Endothelial cell of umbilical vein (primary cell): ENCODE measurements around the gene PHACTR2. TPM values are rescaled to one million over a fixed set of nuclear protein-coding genes. Genes with fewer than 3 reads are reported as not detected.
A peak's percentile ranks its signal among the peaks of the same experiment; 100 is the strongest.

Experiments
- BruUV-seq: library from RNA; stranded (reverse); fragments of 400-500 nt; replicated peaks from 2 replicates; lab custom pipeline; 2021; lab: Mats Ljungman, UMichigan
- CTCF ChIA-PET: fragments of 300-600, 350-600 bp; sonication (Branson Sonifier 250); formaldehyde crosslinking; loops from one replicate; lab custom pipeline; 2021; ENCODE audit warnings: antibody characterized with exemption, inconsistent platforms; lab: Charles Lee
- POLR2A ChIA-PET: fragments of 300-600, 350-600 bp; sonication (Branson Sonifier 250); formaldehyde crosslinking; loops from one replicate; lab custom pipeline; 2021; ENCODE audit warnings: antibody characterized with exemption, inconsistent platforms; lab: Charles Lee
- DNase-seq: peaks from one replicate; pipeline ENCODE4 v3.0.0-alpha.2; 2011; ENCODE audit warnings: low read depth, low spot score
- FAIRE-seq: peaks from 2 replicates; lab custom pipeline; 2011; peaks lifted over from hg19 to GRCh38; lab: Jason Lieb, UNC
- H2AFZ ChIP-seq: 2 replicates; pipeline ENCODE4 v1.6.0; 2012; ENCODE audit warnings: low read depth, low read length, control low read depth, inconsistent platforms
- H3K27ac ChIP-seq: 2 replicates; pipeline ENCODE4 v1.5.1; 2011; ENCODE audit warnings: low read depth, mild to moderate bottlenecking, control low read depth, low read length, moderate library complexity; ENCODE audit not compliant: insufficient read depth
- H3K27me3 ChIP-seq, 2 experiments: 2 replicates each; pipeline versions ENCODE4 v1.6.0 to v1.6.1; 2011; ENCODE audit warnings: low read length in 2 of 2, mixed read lengths in 1 of 2; ENCODE audit not compliant: control insufficient read depth in 2 of 2, insufficient read depth in 2 of 2
- H3K36me3 ChIP-seq, 2 experiments: 2 replicates in 1 of 2; 3 replicates in 1 of 2; pipeline ENCODE4 v1.5.1; 2011; ENCODE audit warnings: low read length in 2 of 2, mild to moderate bottlenecking in 1 of 2, moderate library complexity in 1 of 2; ENCODE audit not compliant: control insufficient read depth in 2 of 2, insufficient read depth in 2 of 2; ENCODE audit errors: extremely low read depth in 1 of 2
- H3K4me1 ChIP-seq: 3 replicates; pipeline ENCODE4 v1.5.1; 2011; ENCODE audit warnings: mild to moderate bottlenecking, low read length; ENCODE audit not compliant: control insufficient read depth, insufficient read depth; ENCODE audit errors: extremely low read depth
- H3K4me2 ChIP-seq: 2 replicates; pipeline ENCODE4 v1.6.1; 2011; ENCODE audit warnings: low read length, control low read depth, mixed read lengths; ENCODE audit not compliant: insufficient read depth
- H3K4me3 ChIP-seq, 3 experiments: fragments of 200-600 bp in 1 of 3; sonication (generic), shearing (Covaris generic) in 1 of 3; replicated peaks in 1 of 3; 2 replicates each; pipeline ENCODE4 v1.5.1; 2011 to 2016; ENCODE audit warnings: control low read depth in 3 of 3, low read length in 3 of 3, mild to moderate bottlenecking in 2 of 3, inconsistent platforms in 1 of 3, low read depth in 1 of 3, moderate library complexity in 1 of 3; ENCODE audit not compliant: insufficient read depth in 1 of 3
- H3K79me2 ChIP-seq: 2 replicates; pipeline ENCODE4 v1.6.0; 2012; ENCODE audit warnings: low read length, inconsistent platforms; ENCODE audit not compliant: control insufficient read depth, insufficient read depth
- H3K9ac ChIP-seq: replicated peaks from 2 replicates; pipeline ENCODE3; 2011; ENCODE audit warnings: low read length, control low read depth; ENCODE audit not compliant: insufficient read depth; ENCODE audit errors: extremely low read depth
- H3K9me1 ChIP-seq: replicated peaks from 3 replicates; pipeline ENCODE4 v1.6.0; 2011; ENCODE audit warnings: mild to moderate bottlenecking, low read length; ENCODE audit not compliant: control insufficient read depth, insufficient read depth; ENCODE audit errors: extremely low read depth
- H3K9me3 ChIP-seq: replicated peaks from 2 replicates; pipeline ENCODE4 v1.5.1; 2012; ENCODE audit warnings: low read length, inconsistent platforms; ENCODE audit not compliant: control insufficient read depth, insufficient read depth
- H4K20me1 ChIP-seq: replicated peaks from 2 replicates; pipeline ENCODE3; 2011; ENCODE audit warnings: mild to moderate bottlenecking, low read length; ENCODE audit not compliant: control insufficient read depth, insufficient read depth; ENCODE audit errors: extremely low read depth
- CTCF ChIP-seq, 2 donors: IDR thresholded peaks; 1 replicate in 1 of 2; 2 replicates in 1 of 2; pipeline ENCODE4 v1.5.1; 2011; ENCODE audit warnings: low read length in 2 of 2, mild to moderate bottlenecking in 2 of 2, moderate library complexity in 2 of 2, control low read depth in 1 of 2, inconsistent platforms in 1 of 2, low read depth in 1 of 2; ENCODE audit not compliant: insufficient read depth in 1 of 2; ENCODE audit errors: extremely low read depth in 1 of 2
- EZH2 ChIP-seq: IDR thresholded peaks from 2 replicates; pipeline ENCODE4 v1.6.1; 2012; ENCODE audit warnings: borderline replicate concordance, low read depth, mild to moderate bottlenecking, moderate library complexity, low read length, inconsistent platforms; ENCODE audit not compliant: severe bottlenecking
- FOS ChIP-seq: IDR thresholded peaks from 2 replicates; pipeline ENCODE4 v1.6.1; 2011; ENCODE audit warnings: mild to moderate bottlenecking, low read length, moderate library complexity, borderline replicate concordance; ENCODE audit not compliant: insufficient read depth
- GATA2 ChIP-seq: IDR thresholded peaks from 2 replicates; pipeline ENCODE4 v1.7.0; 2011; ENCODE audit warnings: low read depth, mild to moderate bottlenecking, moderate library complexity, mixed read lengths, low read length; ENCODE audit not compliant: insufficient read length, insufficient read depth
- JUN ChIP-seq: IDR thresholded peaks from 2 replicates; pipeline ENCODE4 v1.6.1; 2011; ENCODE audit warnings: borderline replicate concordance, low read depth; ENCODE audit not compliant: insufficient read length, insufficient read depth
- MAX ChIP-seq: IDR thresholded peaks from 2 replicates; pipeline ENCODE4 v1.6.1; 2011; ENCODE audit not compliant: insufficient read depth, insufficient read length
- MYC ChIP-seq: IDR thresholded peaks from one replicate; pipeline ENCODE4 v1.6.1; 2011; ENCODE audit warnings: mild to moderate bottlenecking, low read depth, low read length
- POLR2A ChIP-seq: IDR thresholded peaks from 2 replicates; pipeline ENCODE4 v1.6.1; 2012; ENCODE audit warnings: low read depth, mild to moderate bottlenecking, control low read depth, low read length
- POLR2AphosphoS5 ChIP-seq: IDR thresholded peaks from 2 replicates; pipeline ENCODE4 v1.6.1; 2012; ENCODE audit warnings: low read depth, mild to moderate bottlenecking, control low read depth, low read length, moderate library complexity; ENCODE audit not compliant: insufficient read depth
- dilution Hi-C: fragments of 300-500 bp; cut with MboI; formaldehyde crosslinking; loops from one replicate; pipeline ENCODE4 v1.15.0; 2019; ENCODE audit warnings: low sequenced_read_pairs; ENCODE audit not compliant: extremely low pct_ligation_motif_present
- intact Hi-C: fragments of 100-400 bp; cut with micrococcal nuclease; formaldehyde crosslinking; loops from one replicate; pipeline ENCODE4 v1.10.0; 2022
- polyA plus RNA-seq, 4 experiments: library from polyadenylated mRNA; depleted of rRNA in 3 of 4; stranded (reverse) in 3 of 4; unstranded in 1 of 4; fragments of >200 nt; gene quantifications; 2 replicates each; pipeline versions ENCODE4 v1.2.1 to v1.2.3, GENCODE V29; 2011 to 2012; ENCODE audit warnings: missing spikeins in 1 of 4
- total RNA-seq: library from RNA; stranded (reverse); gene quantifications from 2 replicates; pipeline ENCODE4 v1.2.3, GENCODE V29; 2021

Gene PHACTR2
- total and polyA plus RNA-seq, 2 donors (not counting 3 experiments of a cell fraction or from before 2014, with no cell fraction given) = 16.3 to 178 TPM

DNA sequence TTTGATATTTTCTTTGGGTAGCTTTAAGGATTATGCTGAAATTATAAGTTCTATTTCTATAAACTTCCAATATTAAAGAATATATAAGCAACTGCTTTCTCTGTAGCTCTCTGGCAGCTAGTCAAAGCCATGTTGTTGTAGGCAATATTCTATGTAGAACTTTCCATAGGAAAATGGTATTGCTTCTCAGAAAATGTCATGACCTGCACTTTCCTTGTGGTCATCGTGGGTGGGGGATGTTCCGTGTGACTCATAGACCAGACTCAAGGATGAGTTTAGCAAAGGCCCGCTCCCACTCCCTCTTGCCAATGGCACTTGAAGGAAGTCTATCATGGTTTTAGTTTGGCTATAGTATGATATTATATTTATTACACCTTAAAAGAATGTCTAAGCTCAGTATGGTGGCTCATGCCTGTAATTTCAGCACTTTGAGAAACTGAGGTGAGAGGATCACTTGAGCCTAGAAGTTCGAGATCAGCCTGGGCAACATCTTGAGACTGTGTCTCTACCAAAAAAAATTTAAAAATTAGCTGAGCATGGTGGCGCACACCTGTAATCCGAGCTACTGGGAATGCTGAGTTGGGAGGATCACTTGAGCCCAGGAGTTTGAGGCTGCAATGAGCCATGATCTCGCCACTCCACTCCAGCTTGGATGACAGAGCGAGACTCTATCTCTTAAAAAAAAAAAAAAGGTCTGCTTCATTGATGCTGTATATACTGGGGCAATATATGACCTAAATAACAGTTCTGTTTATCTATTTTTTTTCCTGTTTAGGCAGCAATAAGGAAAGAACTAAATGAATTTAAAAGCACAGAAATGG, 128.7 kb downstream of the PHACTR2 start:
- Histone ChIP-seq H3K79me2 (no peaks in the 10 kb centered on the region), H3K27ac (peak overlapping the region; percentile 20), H3K9me3 (no peaks in the 10 kb centered on the region), H3K4me1 (peaks cover 45% of the 10 kb centered on the region), H3K4me2 (peak overlapping the region; percentile 19), H3K9me1 (no peaks in the 10 kb centered on the region), H4K20me1 (no peaks in the 10 kb centered on the region), H3K27me3 (no peaks in the 10 kb centered on the region), H3K9ac (no peak overlapping the region), H3K36me3 (no peaks in the 10 kb centered on the region), H2AFZ (no peak overlapping the region), H3K4me3 (no peak overlapping the region)
- intact Hi-C loops = no loop called here
- dilution Hi-C loops = no loop called here
- peak; percentile 40 for FAIRE-seq
- CTCF ChIA-PET = interaction anchor here (0.9 to 1.3 kb wide), 5 partner anchors 16 to 231 kb away, joined by 3 to 6 read pairs (median 3); no protein-coding TSS in a partner anchor
- POLR2A ChIA-PET = no interaction called here
- no TSS peak for BruUV-seq
- peak; percentile 66 for DNase-seq
- no peak for TF ChIP-seq POLR2A
- no peak for TF ChIP-seq GATA2
- no peak for TF ChIP-seq MAX
- no peak for TF ChIP-seq POLR2AphosphoS5
- TF ChIP-seq CTCF (IDR thresholded peaks at IDR 0.05; ENCODE audit: extremely low read depth in 1 of 2, insufficient read depth in 1 of 2, low read depth in 1 of 2, low read length in 2 of 2) = no peak
- peak; percentile 62 for TF ChIP-seq FOS
- TF ChIP-seq JUN = peak; percentile 48
- no peak for TF ChIP-seq EZH2
- no peak for TF ChIP-seq MYC
